ENCODE measurements around the gene IMP4. TPM values are rescaled to one million over a fixed set of nuclear protein-coding genes. Genes with fewer than 3 reads are reported as not detected.

The IMP4 gene
- total and polyA plus RNA-seq, 2 of the 13 experiments (the other 11 are each of a cell fraction or from before 2014, with no cell fraction given): 142 to 158 TPM

DNA sequence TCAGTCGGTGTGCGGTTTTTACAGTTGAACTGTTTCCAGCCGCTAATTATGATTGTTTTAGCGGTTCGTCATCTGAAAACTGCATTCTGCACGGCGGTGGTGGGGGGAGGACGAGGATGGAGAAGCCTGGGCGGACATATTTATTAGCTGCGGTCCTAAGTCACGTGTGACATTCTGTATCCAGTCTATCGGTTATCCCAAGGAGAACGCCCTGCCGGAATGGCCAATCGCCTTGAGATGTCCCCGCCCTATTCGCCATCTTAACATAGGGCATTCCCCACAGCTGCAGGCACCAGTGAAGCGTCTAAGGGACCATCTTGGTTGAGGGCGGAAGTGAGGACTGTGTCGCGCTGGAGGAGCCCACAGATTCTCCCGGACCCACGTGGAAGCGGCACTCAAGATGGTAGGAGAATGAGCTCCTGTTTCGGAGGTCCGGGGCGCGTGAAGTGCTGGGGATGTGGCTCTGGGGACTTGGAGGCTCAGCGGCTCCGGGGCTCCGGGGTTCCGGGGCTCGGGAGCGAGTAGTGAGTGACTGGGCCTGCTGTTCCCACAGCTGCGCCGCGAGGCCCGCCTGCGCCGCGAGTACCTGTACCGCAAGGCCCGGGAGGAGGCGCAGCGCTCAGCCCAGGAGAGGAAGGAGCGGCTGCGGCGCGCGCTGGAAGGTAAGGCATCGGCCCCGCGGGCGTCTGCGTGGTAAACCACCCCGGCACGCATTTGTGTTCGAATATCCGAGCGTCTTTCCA lies at the start of gene IMP4 (continued):
- TF ChIP-seq, protein P1, sequence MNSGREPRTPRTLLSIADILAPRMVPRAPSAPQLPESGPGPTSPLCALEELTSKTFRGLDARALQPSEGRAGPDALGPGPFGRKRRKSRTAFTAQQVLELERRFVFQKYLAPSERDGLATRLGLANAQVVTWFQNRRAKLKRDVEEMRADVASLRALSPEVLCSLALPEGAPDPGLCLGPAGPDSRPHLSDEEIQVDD (CRISPR knock-in tag; IDR thresholded peaks at IDR 0.05; ENCODE audit: borderline replicate concordance): peak; percentile 27; the same call in 1 of the 2 replicates
- TF ChIP-seq, protein P2, sequence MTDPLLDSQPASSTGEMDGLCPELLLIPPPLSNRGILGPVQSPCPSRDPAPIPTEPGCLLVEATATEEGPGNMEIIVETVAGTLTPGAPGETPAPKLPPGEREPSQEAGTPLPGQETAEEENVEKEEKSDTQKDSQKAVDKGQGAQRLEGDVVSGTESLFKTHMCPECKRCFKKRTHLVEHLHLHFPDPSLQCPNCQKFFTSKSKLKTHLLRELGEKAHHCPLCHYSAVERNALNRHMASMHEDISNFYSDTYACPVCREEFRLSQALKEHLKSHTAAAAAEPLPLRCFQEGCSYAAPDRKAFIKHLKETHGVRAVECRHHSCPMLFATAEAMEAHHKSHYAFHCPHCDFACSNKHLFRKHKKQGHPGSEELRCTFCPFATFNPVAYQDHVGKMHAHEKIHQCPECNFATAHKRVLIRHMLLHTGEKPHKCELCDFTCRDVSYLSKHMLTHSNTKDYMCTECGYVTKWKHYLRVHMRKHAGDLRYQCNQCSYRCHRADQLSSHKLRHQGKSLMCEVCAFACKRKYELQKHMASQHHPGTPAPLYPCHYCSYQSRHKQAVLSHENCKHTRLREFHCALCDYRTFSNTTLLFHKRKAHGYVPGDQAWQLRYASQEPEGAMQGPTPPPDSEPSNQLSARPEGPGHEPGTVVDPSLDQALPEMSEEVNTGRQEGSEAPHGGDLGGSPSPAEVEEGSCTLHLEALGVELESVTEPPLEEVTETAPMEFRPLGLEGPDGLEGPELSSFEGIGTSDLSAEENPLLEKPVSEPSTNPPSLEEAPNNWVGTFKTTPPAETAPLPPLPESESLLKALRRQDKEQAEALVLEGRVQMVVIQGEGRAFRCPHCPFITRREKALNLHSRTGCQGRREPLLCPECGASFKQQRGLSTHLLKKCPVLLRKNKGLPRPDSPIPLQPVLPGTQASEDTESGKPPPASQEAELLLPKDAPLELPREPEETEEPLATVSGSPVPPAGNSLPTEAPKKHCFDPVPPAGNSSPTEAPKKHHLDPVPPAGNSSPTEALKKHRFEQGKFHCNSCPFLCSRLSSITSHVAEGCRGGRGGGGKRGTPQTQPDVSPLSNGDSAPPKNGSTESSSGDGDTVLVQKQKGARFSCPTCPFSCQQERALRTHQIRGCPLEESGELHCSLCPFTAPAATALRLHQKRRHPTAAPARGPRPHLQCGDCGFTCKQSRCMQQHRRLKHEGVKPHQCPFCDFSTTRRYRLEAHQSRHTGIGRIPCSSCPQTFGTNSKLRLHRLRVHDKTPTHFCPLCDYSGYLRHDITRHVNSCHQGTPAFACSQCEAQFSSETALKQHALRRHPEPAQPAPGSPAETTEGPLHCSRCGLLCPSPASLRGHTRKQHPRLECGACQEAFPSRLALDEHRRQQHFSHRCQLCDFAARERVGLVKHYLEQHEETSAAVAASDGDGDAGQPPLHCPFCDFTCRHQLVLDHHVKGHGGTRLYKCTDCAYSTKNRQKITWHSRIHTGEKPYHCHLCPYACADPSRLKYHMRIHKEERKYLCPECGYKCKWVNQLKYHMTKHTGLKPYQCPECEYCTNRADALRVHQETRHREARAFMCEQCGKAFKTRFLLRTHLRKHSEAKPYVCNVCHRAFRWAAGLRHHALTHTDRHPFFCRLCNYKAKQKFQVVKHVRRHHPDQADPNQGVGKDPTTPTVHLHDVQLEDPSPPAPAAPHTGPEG (CRISPR knock-in tag; IDR thresholded peaks at IDR 0.05): 0 out of 2 replicates have a peak, but pooled peaks have one; percentile 44
- TF ChIP-seq SMAD9 (CRISPR knock-in tag; IDR thresholded peaks at IDR 0.05) (0 out of 2 replicates have a peak, but pooled peaks have one; percentile 19), TOPORS (CRISPR knock-in tag; IDR thresholded peaks at IDR 0.05) (peak; percentile 78), ZBTB8A (CRISPR knock-in tag; IDR thresholded peaks at IDR 0.05; ENCODE audit: borderline replicate concordance, low read depth) (no peak), NR3C1 (CRISPR knock-in tag; IDR thresholded peaks at IDR 0.05) (no peak), TBL1XR1 (IDR thresholded peaks at IDR 0.05; ENCODE audit: borderline replicate concordance, low read length, partially characterized antibody) (no peak), NR1H2 (CRISPR knock-in tag; IDR thresholded peaks at IDR 0.05; ENCODE audit: borderline replicate concordance, low read depth) (no peak), ZNF484 (CRISPR knock-in tag; IDR thresholded peaks at IDR 0.05; ENCODE audit: borderline replicate concordance, low read depth) (no peak), FOXP4 (CRISPR knock-in tag; IDR thresholded peaks at IDR 0.05) (peak; percentile 19; the same call in 1 of the 2 replicates), SRY (CRISPR knock-in tag; IDR thresholded peaks at IDR 0.05) (peak; percentile 91), SP140L (CRISPR knock-in tag; IDR thresholded peaks at IDR 0.05; ENCODE audit: borderline replicate concordance) (no peak), FOXP1 (IDR thresholded peaks at IDR 0.05) (no peak), FOXP1 (CRISPR knock-in tag; IDR thresholded peaks at IDR 0.05) (0 out of 2 replicates have a peak, but pooled peaks have one; percentile 16), REXO4 (CRISPR knock-in tag; IDR thresholded peaks at IDR 0.05; ENCODE audit: borderline replicate concordance) (no peak)
- TF ChIP-seq, protein P3, sequence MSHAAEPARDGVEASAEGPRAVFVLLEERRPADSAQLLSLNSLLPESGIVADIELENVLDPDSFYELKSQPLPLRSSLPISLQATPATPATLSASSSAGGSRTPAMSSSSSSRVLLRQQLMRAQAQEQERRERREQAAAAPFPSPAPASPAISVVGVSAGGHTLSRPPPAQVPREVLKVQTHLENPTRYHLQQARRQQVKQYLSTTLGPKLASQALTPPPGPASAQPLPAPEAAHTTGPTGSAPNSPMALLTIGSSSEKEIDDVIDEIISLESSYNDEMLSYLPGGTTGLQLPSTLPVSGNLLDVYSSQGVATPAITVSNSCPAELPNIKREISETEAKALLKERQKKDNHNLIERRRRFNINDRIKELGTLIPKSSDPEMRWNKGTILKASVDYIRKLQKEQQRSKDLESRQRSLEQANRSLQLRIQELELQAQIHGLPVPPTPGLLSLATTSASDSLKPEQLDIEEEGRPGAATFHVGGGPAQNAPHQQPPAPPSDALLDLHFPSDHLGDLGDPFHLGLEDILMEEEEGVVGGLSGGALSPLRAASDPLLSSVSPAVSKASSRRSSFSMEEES (CRISPR knock-in tag; IDR thresholded peaks at IDR 0.05): peak; percentile 63
- TF ChIP-seq, protein P4, sequence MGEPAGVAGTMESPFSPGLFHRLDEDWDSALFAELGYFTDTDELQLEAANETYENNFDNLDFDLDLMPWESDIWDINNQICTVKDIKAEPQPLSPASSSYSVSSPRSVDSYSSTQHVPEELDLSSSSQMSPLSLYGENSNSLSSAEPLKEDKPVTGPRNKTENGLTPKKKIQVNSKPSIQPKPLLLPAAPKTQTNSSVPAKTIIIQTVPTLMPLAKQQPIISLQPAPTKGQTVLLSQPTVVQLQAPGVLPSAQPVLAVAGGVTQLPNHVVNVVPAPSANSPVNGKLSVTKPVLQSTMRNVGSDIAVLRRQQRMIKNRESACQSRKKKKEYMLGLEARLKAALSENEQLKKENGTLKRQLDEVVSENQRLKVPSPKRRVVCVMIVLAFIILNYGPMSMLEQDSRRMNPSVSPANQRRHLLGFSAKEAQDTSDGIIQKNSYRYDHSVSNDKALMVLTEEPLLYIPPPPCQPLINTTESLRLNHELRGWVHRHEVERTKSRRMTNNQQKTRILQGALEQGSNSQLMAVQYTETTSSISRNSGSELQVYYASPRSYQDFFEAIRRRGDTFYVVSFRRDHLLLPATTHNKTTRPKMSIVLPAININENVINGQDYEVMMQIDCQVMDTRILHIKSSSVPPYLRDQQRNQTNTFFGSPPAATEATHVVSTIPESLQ (CRISPR knock-in tag; conservative IDR thresholded peaks at IDR 0.05): 0 out of 2 replicates have a peak, but pooled peaks have one; percentile 8
